ENCODE measurements around the gene TRPM3.

Gene TRPM3

DNA sequence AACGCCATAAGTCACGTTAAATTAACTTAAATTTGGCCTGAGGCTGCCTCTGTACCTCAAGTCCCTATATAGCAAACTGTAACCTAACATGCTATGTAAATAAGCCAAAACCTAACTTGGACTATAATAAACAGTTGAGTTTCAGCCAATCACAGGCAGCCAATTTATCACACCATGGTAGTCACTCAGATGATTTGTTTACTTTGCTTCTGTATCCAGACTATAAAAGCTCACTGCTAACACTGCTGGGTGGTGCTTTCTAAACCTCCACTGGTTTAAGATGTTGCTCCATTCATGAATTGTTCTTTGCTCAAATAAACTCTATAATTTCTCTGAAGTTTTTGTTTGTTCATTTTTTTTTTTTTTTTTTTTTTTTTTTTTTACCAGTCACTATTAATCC lies 62.8 kb downstream of the TRPM3 start:
- 0 out of 2 replicates have a peak, but pooled peaks cover 2% of the 10 kb centered on the region for H3K4me1 ChIP-seq (ENCODE audit: control insufficient read depth, insufficient read depth, low read length)
- no peak overlapping the region for H3K27ac ChIP-seq (ENCODE audit: extremely low read depth, low read depth, low read length)
- ChIA-PET CTCF (no interaction called here), POLR2A (no interaction called here)
- H3K4me3 ChIP-seq (ENCODE audit: low read depth, low read length): no peak overlapping the region
- H3K9me3 ChIP-seq (ENCODE audit: control insufficient read depth, insufficient read depth, low read depth, low read length): no peaks in the 10 kb centered on the region
- TF ChIP-seq GLIS2 (tag by site-specific recombination; IDR thresholded peaks at IDR 0.05): no peak
- TF ChIP-seq ZNF202 (tag by site-specific recombination; IDR thresholded peaks at IDR 0.05; ENCODE audit: borderline replicate concordance): no peak
- TF ChIP-seq, protein P1, sequence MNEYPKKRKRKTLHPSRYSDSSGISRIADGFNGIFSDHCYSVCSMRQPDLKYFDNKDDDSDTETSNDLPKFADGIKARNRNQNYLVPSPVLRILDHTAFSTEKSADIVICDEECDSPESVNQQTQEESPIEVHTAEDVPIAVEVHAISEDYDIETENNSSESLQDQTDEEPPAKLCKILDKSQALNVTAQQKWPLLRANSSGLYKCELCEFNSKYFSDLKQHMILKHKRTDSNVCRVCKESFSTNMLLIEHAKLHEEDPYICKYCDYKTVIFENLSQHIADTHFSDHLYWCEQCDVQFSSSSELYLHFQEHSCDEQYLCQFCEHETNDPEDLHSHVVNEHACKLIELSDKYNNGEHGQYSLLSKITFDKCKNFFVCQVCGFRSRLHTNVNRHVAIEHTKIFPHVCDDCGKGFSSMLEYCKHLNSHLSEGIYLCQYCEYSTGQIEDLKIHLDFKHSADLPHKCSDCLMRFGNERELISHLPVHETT (tag by site-specific recombination; IDR thresholded peaks at IDR 0.05): no peak
- TF ChIP-seq, protein P2, sequence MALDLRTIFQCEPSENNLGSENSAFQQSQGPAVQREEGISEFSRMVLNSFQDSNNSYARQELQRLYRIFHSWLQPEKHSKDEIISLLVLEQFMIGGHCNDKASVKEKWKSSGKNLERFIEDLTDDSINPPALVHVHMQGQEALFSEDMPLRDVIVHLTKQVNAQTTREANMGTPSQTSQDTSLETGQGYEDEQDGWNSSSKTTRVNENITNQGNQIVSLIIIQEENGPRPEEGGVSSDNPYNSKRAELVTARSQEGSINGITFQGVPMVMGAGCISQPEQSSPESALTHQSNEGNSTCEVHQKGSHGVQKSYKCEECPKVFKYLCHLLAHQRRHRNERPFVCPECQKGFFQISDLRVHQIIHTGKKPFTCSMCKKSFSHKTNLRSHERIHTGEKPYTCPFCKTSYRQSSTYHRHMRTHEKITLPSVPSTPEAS (tag by site-specific recombination; IDR thresholded peaks at IDR 0.05): no peak
- TF ChIP-seq ZNF837 (tag by site-specific recombination; IDR thresholded peaks at IDR 0.05): no peak
- no peak for TF ChIP-seq ZNF621 (tag by site-specific recombination; IDR thresholded peaks at IDR 0.05)
- TF ChIP-seq ZNF544 (tag by site-specific recombination; IDR thresholded peaks at IDR 0.05): no peak
- no peak for TF ChIP-seq ZEB2 (tag by site-specific recombination; IDR thresholded peaks at IDR 0.05)
- TF ChIP-seq, protein P3, sequence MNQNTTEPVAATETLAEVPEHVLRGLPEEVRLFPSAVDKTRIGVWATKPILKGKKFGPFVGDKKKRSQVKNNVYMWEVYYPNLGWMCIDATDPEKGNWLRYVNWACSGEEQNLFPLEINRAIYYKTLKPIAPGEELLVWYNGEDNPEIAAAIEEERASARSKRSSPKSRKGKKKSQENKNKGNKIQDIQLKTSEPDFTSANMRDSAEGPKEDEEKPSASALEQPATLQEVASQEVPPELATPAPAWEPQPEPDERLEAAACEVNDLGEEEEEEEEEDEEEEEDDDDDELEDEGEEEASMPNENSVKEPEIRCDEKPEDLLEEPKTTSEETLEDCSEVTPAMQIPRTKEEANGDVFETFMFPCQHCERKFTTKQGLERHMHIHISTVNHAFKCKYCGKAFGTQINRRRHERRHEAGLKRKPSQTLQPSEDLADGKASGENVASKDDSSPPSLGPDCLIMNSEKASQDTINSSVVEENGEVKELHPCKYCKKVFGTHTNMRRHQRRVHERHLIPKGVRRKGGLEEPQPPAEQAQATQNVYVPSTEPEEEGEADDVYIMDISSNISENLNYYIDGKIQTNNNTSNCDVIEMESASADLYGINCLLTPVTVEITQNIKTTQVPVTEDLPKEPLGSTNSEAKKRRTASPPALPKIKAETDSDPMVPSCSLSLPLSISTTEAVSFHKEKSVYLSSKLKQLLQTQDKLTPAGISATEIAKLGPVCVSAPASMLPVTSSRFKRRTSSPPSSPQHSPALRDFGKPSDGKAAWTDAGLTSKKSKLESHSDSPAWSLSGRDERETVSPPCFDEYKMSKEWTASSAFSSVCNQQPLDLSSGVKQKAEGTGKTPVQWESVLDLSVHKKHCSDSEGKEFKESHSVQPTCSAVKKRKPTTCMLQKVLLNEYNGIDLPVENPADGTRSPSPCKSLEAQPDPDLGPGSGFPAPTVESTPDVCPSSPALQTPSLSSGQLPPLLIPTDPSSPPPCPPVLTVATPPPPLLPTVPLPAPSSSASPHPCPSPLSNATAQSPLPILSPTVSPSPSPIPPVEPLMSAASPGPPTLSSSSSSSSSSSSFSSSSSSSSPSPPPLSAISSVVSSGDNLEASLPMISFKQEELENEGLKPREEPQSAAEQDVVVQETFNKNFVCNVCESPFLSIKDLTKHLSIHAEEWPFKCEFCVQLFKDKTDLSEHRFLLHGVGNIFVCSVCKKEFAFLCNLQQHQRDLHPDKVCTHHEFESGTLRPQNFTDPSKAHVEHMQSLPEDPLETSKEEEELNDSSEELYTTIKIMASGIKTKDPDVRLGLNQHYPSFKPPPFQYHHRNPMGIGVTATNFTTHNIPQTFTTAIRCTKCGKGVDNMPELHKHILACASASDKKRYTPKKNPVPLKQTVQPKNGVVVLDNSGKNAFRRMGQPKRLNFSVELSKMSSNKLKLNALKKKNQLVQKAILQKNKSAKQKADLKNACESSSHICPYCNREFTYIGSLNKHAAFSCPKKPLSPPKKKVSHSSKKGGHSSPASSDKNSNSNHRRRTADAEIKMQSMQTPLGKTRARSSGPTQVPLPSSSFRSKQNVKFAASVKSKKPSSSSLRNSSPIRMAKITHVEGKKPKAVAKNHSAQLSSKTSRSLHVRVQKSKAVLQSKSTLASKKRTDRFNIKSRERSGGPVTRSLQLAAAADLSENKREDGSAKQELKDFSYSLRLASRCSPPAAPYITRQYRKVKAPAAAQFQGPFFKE (tag by site-specific recombination; IDR thresholded peaks at IDR 0.05; ENCODE audit: borderline replicate concordance): no peak
- TF ChIP-seq ZBTB7A (tag by site-specific recombination; IDR thresholded peaks at IDR 0.05; ENCODE audit: low read depth): no peak
- TF ChIP-seq YY2 (tag by site-specific recombination; IDR thresholded peaks at IDR 0.05): no peak
- no peak for TF ChIP-seq ZSCAN16 (tag by site-specific recombination; IDR thresholded peaks at IDR 0.05)
- TF ChIP-seq HOXC10 (CRISPR knock-in tag; IDR thresholded peaks at IDR 0.05): no peak
- TF ChIP-seq, protein P4, sequence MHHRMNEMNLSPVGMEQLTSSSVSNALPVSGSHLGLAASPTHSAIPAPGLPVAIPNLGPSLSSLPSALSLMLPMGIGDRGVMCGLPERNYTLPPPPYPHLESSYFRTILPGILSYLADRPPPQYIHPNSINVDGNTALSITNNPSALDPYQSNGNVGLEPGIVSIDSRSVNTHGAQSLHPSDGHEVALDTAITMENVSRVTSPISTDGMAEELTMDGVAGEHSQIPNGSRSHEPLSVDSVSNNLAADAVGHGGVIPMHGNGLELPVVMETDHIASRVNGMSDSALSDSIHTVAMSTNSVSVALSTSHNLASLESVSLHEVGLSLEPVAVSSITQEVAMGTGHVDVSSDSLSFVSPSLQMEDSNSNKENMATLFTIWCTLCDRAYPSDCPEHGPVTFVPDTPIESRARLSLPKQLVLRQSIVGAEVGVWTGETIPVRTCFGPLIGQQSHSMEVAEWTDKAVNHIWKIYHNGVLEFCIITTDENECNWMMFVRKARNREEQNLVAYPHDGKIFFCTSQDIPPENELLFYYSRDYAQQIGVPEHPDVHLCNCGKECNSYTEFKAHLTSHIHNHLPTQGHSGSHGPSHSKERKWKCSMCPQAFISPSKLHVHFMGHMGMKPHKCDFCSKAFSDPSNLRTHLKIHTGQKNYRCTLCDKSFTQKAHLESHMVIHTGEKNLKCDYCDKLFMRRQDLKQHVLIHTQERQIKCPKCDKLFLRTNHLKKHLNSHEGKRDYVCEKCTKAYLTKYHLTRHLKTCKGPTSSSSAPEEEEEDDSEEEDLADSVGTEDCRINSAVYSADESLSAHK (tag by site-specific recombination; IDR thresholded peaks at IDR 0.05): no peak
- TF ChIP-seq GFI1B (tag by site-specific recombination; IDR thresholded peaks at IDR 0.05): no peak
- no peak for TF ChIP-seq ZNF10 (tag by site-specific recombination; IDR thresholded peaks at IDR 0.05)
- TF ChIP-seq SP3 (tag by site-specific recombination; IDR thresholded peaks at IDR 0.05): no peak
- H3K36me3 ChIP-seq (ENCODE audit: control insufficient read depth in 2 of 2, insufficient read depth in 1 of 2, low read length in 2 of 2): no peaks in the 10 kb centered on the region
